GM18508 (cell line): ENCODE results near the gene BABAM1.

Experiments used
- ATAC-seq: cut with Tn5 transposase; IDR thresholded peaks from one replicate; pipeline ENCODE4 v1.9.1; 2021; ENCODE audit warnings: moderate number of reproducible peaks; ENCODE audit not compliant: insufficient read depth, unreplicated experiment

The BABAM1 gene

GRCh38 chr19:17266975-17267788, at the start of gene BABAM1:
Gene BABAM1 (plus strand): TSS chr19:17267443. CDS start chr19:17268807, 1,364 bp downstream.
- ATAC-seq: peak; percentile 75

- ATAC-seq: no peak
Observed at GRCh38 chr19:17219286-17219685, 48.0 kb upstream of the BABAM1 start.

GRCh38 chr19:17220207-17220758, 47.0 kb upstream of the BABAM1 start:
- ATAC-seq: no peak

GRCh38 chr19:17225053-17225452, 42.2 kb upstream of the BABAM1 start:
- ATAC-seq: no peak

- ATAC-seq: peak; percentile 68
Observed at GRCh38 chr19:17226002-17226933, 41.0 kb upstream of the BABAM1 start, which contains the start of gene OCEL1. Gene OCEL1 (plus strand): TSS chr19:17226226. CDS start chr19:17226248, 22 bp downstream.

- no peak for ATAC-seq
Observed at GRCh38 chr19:17227798-17228367, 39.4 kb upstream of the BABAM1 start.

GRCh38 chr19:17229890-17230289, 37.4 kb upstream of the BABAM1 start:
- ATAC-seq: no peak

GRCh38 chr19:17232258-17232657, 35.0 kb upstream of the BABAM1 start:
- no peak for ATAC-seq

GRCh38 chr19:17234911-17235299, 32.3 kb upstream of the BABAM1 start:
- no peak for ATAC-seq

- no peak for ATAC-seq
Observed at GRCh38 chr19:17235300-17235970, 31.8 kb upstream of the BABAM1 start.

- ATAC-seq: no peak
Observed at GRCh38 chr19:17235971-17236777, 31.1 kb upstream of the BABAM1 start.

GRCh38 chr19:17236811-17237543, 30.3 kb upstream of the BABAM1 start:
- ATAC-seq: no peak

- no peak for ATAC-seq
Observed at GRCh38 chr19:17237747-17238706, 29.2 kb upstream of the BABAM1 start.

- ATAC-seq: no peak
Observed at GRCh38 chr19:17240062-17240752, 27.0 kb upstream of the BABAM1 start.

- no peak for ATAC-seq
Observed at GRCh38 chr19:17240826-17241399, 26.3 kb upstream of the BABAM1 start.

GRCh38 chr19:17242431-17243208, 24.6 kb upstream of the BABAM1 start:
- no peak for ATAC-seq
